Thyroid gland (tissue), 4 donors: ENCODE measurements around the gene USP15. TPM values are rescaled to one million over a fixed set of nuclear protein-coding genes. Genes with fewer than 3 reads are reported as not detected.

Experiments
- DNase-seq, 2 donors: peaks; one replicate each; pipeline ENCODE4 v3.0.0-alpha.2; 2019
- H3K27ac ChIP-seq, 3 donors: fragments of 200-600 bp; sonication (generic); 1 replicate in 2 of 3; 2 replicates in 1 of 3; pipeline ENCODE4 v1.5.1; 2016 to 2019; ENCODE audit warnings: mild to moderate bottlenecking in 1 of 3, moderate library complexity in 1 of 3
- H3K27me3 ChIP-seq: fragments of 200-600 bp; sonication (generic); one replicate; pipeline ENCODE4 v1.5.1; 2019
- H3K36me3 ChIP-seq, 2 donors: fragments of 200-600 bp; sonication (generic); one replicate each; pipeline ENCODE4 v1.5.1; 2016 to 2019
- H3K4me1 ChIP-seq, 2 donors: fragments of 200-600 bp; sonication (generic); one replicate each; pipeline ENCODE4 v1.5.1; 2017 to 2019
- H3K4me3 ChIP-seq, 3 donors: fragments of 200-600 bp; sonication (generic); replicated peaks in 1 of 3; 1 replicate in 2 of 3; 2 replicates in 1 of 3; pipeline ENCODE4 v1.5.1; 2016; ENCODE audit warnings: mild to moderate bottlenecking in 1 of 3
- H3K9me3 ChIP-seq: fragments of 200-600 bp; sonication (generic); one replicate; pipeline ENCODE4 v1.5.1; 2017
- CTCF ChIP-seq, 6 experiments: fragments of 200-600 bp in 3 of 6; fragments of 450-650 bp in 3 of 6; sonication (generic) in 3 of 6; IDR thresholded peaks; one replicate each; pipeline ENCODE4 v1.5.1; 2016 to 2019; ENCODE audit warnings: antibody characterized with exemption in 6 of 6, mild to moderate bottlenecking in 2 of 6, inconsistent platforms in 1 of 6, moderate library complexity in 1 of 6
- POLR2A ChIP-seq, 2 donors: fragments of 450-650 bp; IDR thresholded peaks; one replicate each; pipeline ENCODE4 v1.6.1; 2017; ENCODE audit warnings: antibody characterized with exemption in 2 of 2, mild to moderate bottlenecking in 2 of 2, moderate library complexity in 1 of 2
- WGBS, 2 donors: methylation state at CpG; one replicate each; pipeline ENCODE4 v1.1.5; 2017; 5-methylcytosine and 5-hydroxymethylcytosine counted together
- intact Hi-C: fragments of 100-400 bp; cut with DNase I; formaldehyde crosslinking; loops from one replicate; pipeline ENCODE4 v1.15.1; 2023
- total RNA-seq, 4 donors: library from RNA; depleted of rRNA; stranded (reverse); fragments of >200 nt; gene quantifications; one replicate each; pipeline ENCODE4 v1.2.3, GENCODE V29; 2016

Gene USP15
- total RNA-seq, 4 donors from 2014 or later, result 57.3 to 139 (median 70.2) TPM

- Histone ChIP-seq H3K4me1 (no peaks in the 10 kb centered on the region), H3K4me3 (no peak overlapping the region), H3K9me3 (no peaks in the 10 kb centered on the region), H3K36me3 (peaks cover 0 to 3% of the 10 kb centered on the region in 2 donors), H3K27ac (no peak overlapping the region), H3K27me3 (no peaks in the 10 kb centered on the region)
- DNase-seq, result no peak
- 85 to 95% methylated on average over 4 of the region's 4 CpGs for WGBS, 2 donors
- TF ChIP-seq CTCF (IDR thresholded peaks at IDR 0.05) (no peak), POLR2A (IDR thresholded peaks at IDR 0.05) (no peak)
- intact Hi-C loops, result no loop called here
These were observed 111.5 kb downstream of the USP15 start for GRCh38 chr12:62371661-62372060.

- no peaks in the 10 kb centered on the region for H3K9me3 ChIP-seq
- no peak for TF ChIP-seq POLR2A (IDR thresholded peaks at IDR 0.05)
- no peak for TF ChIP-seq CTCF (IDR thresholded peaks at IDR 0.05)
- no peak overlapping the region for H3K4me3 ChIP-seq
- no peak overlapping the region for H3K27ac ChIP-seq
- peaks cover 0 to 3% of the 10 kb centered on the region in 2 donors for H3K36me3 ChIP-seq
- intact Hi-C loops, result no loop called here
- no peak for DNase-seq
- no peaks in the 10 kb centered on the region for H3K27me3 ChIP-seq
- H3K4me1 ChIP-seq, result no peaks in the 10 kb centered on the region
- WGBS, 2 donors, result 91 to 95% methylated on average over 2 of the region's 2 CpGs
These were observed 111.9 kb downstream of the USP15 start for GRCh38 chr12:62372134-62372533.

GRCh38 chr12:62372825-62373224, 112.6 kb downstream of the USP15 start:
- Histone ChIP-seq H3K27me3 (no peaks in the 10 kb centered on the region), H3K27ac (no peak overlapping the region), H3K9me3 (no peaks in the 10 kb centered on the region), H3K4me3 (no peak overlapping the region), H3K4me1 (no peaks in the 10 kb centered on the region), H3K36me3 (peaks cover 0 to 3% of the 10 kb centered on the region in 2 donors)
- no peak for DNase-seq
- no peak for TF ChIP-seq POLR2A (IDR thresholded peaks at IDR 0.05)
- TF ChIP-seq CTCF (IDR thresholded peaks at IDR 0.05), result no peak
- WGBS, 2 donors, result 66% methylated on average over 1 of the region's 1 CpG
- intact Hi-C loops, result no loop called here

- H3K36me3 ChIP-seq, result no peaks in the 10 kb centered on the region
- TF ChIP-seq POLR2A (IDR thresholded peaks at IDR 0.05), result no peak
- no peak for TF ChIP-seq CTCF (IDR thresholded peaks at IDR 0.05)
These were observed 115.4 kb downstream of the USP15 start for GRCh38 chr12:62375603-62376002.

GRCh38 chr12:62379026-62379722, 119.0 kb downstream of the USP15 start:
- Histone ChIP-seq H3K27ac (no peak overlapping the region), H3K4me3 (no peak overlapping the region), H3K27me3 (no peaks in the 10 kb centered on the region), H3K9me3 (no peaks in the 10 kb centered on the region), H3K4me1 (no peaks in the 10 kb centered on the region), H3K36me3 (no peaks in the 10 kb centered on the region)
- 93 to 96% methylated on average over 2 of the region's 2 CpGs for WGBS, 2 donors
- TF ChIP-seq POLR2A (IDR thresholded peaks at IDR 0.05) (no peak), CTCF (IDR thresholded peaks at IDR 0.05) (no peak)
- intact Hi-C loops, result no loop called here
- DNase-seq, result no peak

More at GRCh38 chr12:62375603-62376002, 115.4 kb downstream of the USP15 start:
- DNase-seq, result no peak
- Histone ChIP-seq H3K27me3 (no peaks in the 10 kb centered on the region), H3K9me3 (no peaks in the 10 kb centered on the region), H3K4me3 (no peak overlapping the region), H3K4me1 (no peaks in the 10 kb centered on the region), H3K27ac (no peak overlapping the region)
- WGBS, 2 donors, result 94 to 96% methylated on average over 3 of the region's 3 CpGs
- intact Hi-C loops, result no loop called here
